Activated CD4-positive, alpha-beta T cell treated with anti-CD3 and anti-CD28 coated beads, Interleukin-2, amount 10 ng/mL, durations not matched to agents 7 days and 5 days (primary cell): Measurements from ENCODE around the gene XAB2. TPM values are rescaled to one million over a fixed set of nuclear protein-coding genes. Genes with fewer than 3 reads are reported as not detected.

ENCODE experiments used
- CTCF ChIA-PET: fragments of 350-600 bp; sonication (Branson Sonifier 250); formaldehyde crosslinking; loops from one replicate; lab custom pipeline; 2021; ENCODE audit warnings: antibody characterized with exemption; lab: Charles Lee
- POLR2A ChIA-PET: fragments of 350-600 bp; sonication (Branson Sonifier 250); formaldehyde crosslinking; loops from one replicate; lab custom pipeline; 2021; ENCODE audit warnings: antibody characterized with exemption; lab: Charles Lee
- DNase-seq: peaks from one replicate; pipeline ENCODE4 v3.0.0-alpha.2; 2020
- H3K27ac Mint-ChIP-seq: one replicate; pipeline ENCODE4 v1.8.0; 2021; ENCODE audit warnings: mild to moderate bottlenecking, moderate library complexity, mixed read lengths
- H3K27me3 Mint-ChIP-seq: one replicate; pipeline ENCODE4 v1.8.0; 2021; ENCODE audit warnings: mixed read lengths
- H3K36me3 Mint-ChIP-seq: one replicate; pipeline ENCODE4 v1.8.0; 2021; ENCODE audit warnings: low read depth, mixed read lengths
- H3K4me1 Mint-ChIP-seq: one replicate; pipeline ENCODE4 v1.8.0; 2021; ENCODE audit warnings: mixed read lengths
- H3K4me3 Mint-ChIP-seq: one replicate; pipeline ENCODE4 v1.8.0; 2021; ENCODE audit warnings: mild to moderate bottlenecking, moderate library complexity, mixed read lengths
- H3K9me3 Mint-ChIP-seq: one replicate; pipeline ENCODE4 v1.8.0; 2021; ENCODE audit warnings: mixed read lengths
- total RNA-seq, 2 experiments: library from RNA; stranded (reverse); gene quantifications; one replicate each; pipeline ENCODE4 v1.2.3, GENCODE V29; 2021

Gene XAB2
- total RNA-seq, 2 experiments from 2014 or later: 46.0 to 50.0 TPM

DNA sequence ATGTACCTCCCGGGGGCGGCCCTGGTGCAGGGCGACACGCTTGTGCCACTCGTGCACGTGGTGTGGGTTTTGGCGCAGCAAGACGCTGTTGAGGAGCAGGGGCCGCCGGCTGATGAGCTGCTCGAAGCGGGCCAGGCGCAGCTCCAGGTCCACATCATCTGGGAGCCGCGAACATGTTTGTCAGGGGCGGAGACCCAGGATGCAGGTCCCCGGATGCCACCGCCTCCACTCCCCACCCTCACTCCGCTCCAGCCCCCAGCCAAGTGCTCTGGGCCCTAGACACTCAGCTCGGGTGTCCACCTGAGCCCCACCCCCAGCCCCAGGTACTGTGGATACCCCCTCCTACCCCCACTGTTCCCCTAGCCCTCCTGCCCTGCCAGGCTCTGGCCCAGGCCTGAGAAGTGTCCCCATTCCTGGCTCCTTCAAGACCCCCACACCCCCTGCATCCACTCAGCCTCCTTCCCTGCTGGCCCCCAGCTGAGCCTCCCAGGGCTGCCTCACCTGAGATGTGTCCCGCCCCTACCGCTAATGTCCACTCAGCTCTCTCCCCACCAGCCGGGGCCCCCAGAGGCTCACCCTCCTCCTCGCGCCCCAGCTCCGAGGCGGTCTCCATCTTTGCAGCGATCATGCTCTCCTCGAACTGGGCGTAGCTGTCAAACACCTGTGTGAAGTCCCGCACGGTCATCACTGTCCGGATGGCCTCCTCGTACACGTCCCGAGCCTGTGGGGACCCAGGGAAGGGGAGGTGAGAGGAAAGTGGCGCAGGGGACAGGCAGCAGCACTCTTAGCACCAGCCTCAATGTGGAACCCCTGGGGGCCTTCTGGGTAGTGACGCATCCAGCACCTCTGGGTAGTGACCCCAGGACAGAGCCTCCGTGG, 5.4 kb downstream of the XAB2 start:
- no peak overlapping the region for H3K27ac Mint-ChIP-seq
- H3K27me3 Mint-ChIP-seq: no peaks in the 10 kb centered on the region
- CTCF ChIA-PET: interaction anchor here (0.6 to 1.0 kb wide), 4 partner anchors 15 to 87 kb away, joined by 3 to 4 read pairs (median 3); no protein-coding TSS in a partner anchor
- H3K36me3 Mint-ChIP-seq: peaks cover 17% of the 10 kb centered on the region
- DNase-seq: no peak
- POLR2A ChIA-PET: no interaction called here
- no peaks in the 10 kb centered on the region for H3K9me3 Mint-ChIP-seq
- no peak overlapping the region for H3K4me3 Mint-ChIP-seq
- H3K4me1 Mint-ChIP-seq: peaks cover 13% of the 10 kb centered on the region

DNA sequence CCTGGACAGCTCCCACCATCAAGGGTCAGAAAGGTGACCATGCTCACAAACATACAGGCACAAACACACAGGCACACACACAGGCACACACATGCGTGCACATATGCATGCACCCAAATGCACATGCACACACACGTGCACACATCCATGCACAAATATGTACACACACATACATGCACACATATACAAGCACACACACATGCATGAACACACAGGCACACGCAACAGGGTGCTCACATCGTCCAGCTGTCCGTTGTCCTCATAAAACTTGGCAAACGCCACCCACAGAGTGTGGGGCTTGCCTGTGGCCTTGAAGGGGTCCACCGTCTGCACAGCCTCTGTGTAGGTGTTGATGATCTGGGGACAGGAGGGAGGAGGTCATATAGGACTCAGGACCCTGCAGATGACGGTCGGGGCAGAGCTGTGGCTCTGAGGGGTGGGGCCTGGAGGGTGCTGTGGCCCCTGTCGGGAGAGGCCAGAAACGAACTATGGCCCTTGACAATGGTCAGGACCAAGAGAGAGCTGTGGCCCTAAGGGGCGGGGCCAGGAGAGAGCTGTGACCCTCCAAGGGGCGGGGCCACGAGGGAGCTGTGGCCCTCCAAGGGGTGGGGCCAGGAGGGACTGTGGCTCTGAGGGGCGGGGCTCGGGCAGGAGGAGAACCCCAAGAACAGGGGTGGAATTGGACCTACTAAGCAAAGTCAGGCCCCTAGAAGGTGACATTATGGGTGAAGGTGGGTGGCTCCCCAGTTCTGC, 6.2 kb downstream of the XAB2 start:
- ChIA-PET CTCF (interaction anchor here (0.6 kb wide), 1 partner anchor 87 kb away, joined by 4 read pairs; no protein-coding TSS in a partner anchor), POLR2A (interaction anchor here (0.6 kb wide), 1 partner anchor 18 kb away, joined by 3 read pairs; no protein-coding TSS in a partner anchor)
- Mint-ChIP-seq H3K27ac (no peak overlapping the region), H3K4me1 (peaks cover 5% of the 10 kb centered on the region), H3K9me3 (no peaks in the 10 kb centered on the region), H3K36me3 (peaks cover 23% of the 10 kb centered on the region), H3K27me3 (no peaks in the 10 kb centered on the region), H3K4me3 (no peak overlapping the region)
- DNase-seq: no peak

DNA sequence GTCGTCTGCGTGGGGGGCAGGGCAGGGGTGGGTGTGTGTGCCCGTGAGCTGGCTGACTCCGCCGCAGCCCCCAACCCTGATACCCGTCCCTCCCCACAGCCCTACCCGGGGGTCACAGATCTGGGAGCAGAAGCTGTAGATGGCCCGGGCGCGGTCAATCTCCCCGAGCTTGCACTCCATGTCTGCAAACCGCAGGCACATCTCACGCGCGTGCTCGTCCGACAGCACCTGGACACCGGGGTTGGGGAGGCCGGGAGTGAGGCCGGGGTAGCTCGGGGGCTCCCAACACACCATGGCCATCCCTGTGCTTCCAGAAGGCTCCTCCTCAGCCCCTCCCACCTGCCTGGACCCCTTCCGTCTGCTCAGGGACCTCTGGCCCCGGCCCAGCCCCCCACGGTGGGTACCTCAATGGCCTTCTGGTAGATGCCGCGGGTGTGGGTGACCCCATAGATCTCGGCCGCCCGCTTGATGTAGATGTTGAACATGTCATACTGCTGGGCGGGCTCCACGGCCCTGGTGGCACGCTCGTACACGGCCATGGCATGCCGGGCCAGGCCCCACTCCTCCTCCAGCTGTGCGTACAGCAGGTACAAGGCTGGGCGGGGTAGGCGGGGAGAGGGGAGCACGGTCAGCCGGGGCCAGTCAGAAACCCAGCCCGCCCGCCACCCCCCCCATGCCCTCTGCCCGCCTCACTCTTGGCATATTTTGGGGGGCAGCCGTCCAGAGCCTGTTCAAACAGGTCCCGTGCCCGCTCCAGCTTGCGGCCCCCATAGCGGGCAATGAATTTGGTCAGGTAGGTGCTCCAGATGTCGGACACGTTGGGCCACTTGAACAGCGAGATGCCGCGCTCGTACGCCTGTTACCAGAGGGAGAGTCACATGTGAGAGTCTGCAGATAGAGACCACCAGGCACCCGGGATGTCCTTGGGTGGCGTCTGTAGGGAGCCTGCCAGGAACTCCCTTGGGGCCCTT, 8.6 kb downstream of the XAB2 start:
- H3K27ac Mint-ChIP-seq: no peak overlapping the region

DNA sequence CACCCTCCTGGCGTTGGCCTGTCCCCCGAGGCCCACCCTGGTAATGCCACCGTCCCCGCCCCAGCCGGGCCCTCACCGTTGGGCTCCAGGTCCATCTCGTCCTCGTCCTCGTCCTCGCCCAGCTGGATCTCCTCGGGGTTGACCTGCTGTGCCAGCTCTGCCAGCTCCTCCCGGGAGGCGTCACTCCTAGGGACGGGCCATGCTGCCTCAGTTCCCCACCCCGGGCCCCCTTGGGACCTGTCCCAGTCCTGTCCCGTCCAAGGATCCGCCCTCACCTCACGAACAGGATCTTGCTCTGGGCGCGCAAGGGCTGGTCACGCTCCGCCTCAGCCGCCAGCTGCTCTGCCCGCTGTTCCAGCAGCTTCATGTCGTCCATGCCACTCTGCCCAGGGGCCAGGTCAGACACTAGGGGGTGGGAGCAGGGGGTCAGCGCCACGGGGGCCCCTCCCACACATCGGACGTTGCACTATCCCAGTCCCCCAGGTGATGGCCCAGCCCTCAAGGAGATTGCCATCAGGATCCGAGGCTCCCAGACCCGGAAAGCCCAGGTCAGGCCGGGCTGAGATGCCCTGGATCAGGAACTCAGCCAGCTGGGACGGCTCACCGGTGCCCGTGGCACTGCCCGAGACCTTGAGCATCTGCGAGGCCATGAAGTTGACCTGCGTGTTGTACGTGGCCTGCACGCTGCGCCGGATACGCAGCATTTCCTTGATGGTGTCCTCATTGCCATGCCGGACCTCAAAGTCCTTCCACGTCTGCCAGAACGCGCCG, 9.5 kb downstream of the XAB2 start:
- Mint-ChIP-seq H3K4me1 (no peaks in the 10 kb centered on the region), H3K27ac (no peak overlapping the region), H3K9me3 (no peaks in the 10 kb centered on the region), H3K4me3 (no peak overlapping the region), H3K27me3 (no peaks in the 10 kb centered on the region), H3K36me3 (peaks cover 20% of the 10 kb centered on the region)
- POLR2A ChIA-PET: no interaction called here
- no peak for DNase-seq
- CTCF ChIA-PET: no interaction called here

More for the DNA sequence above, 8.6 kb downstream of the XAB2 start:
- Mint-ChIP-seq H3K9me3 (no peaks in the 10 kb centered on the region), H3K36me3 (peaks cover 20% of the 10 kb centered on the region), H3K4me1 (no peaks in the 10 kb centered on the region), H3K27me3 (no peaks in the 10 kb centered on the region), H3K4me3 (no peak overlapping the region)
- CTCF ChIA-PET: no interaction called here
- POLR2A ChIA-PET: no interaction called here
- DNase-seq: no peak

GRCh38 chr19:7618771-7619510, 10.4 kb downstream of the XAB2 start:
- POLR2A ChIA-PET: no interaction called here
- H3K4me3 Mint-ChIP-seq: no peak overlapping the region

GRCh38 chr19:7618348-7618747, 11.0 kb downstream of the XAB2 start:
- Mint-ChIP-seq H3K9me3 (no peaks in the 10 kb centered on the region), H3K27me3 (no peaks in the 10 kb centered on the region), H3K4me3 (no peak overlapping the region), H3K4me1 (no peaks in the 10 kb centered on the region), H3K36me3 (peaks cover 20% of the 10 kb centered on the region), H3K27ac (no peak overlapping the region)
- POLR2A ChIA-PET: no interaction called here
- CTCF ChIA-PET: no interaction called here
- no peak for DNase-seq

More at GRCh38 chr19:7618771-7619510, 10.4 kb downstream of the XAB2 start:
- CTCF ChIA-PET: no interaction called here
- H3K36me3 Mint-ChIP-seq: peaks cover 20% of the 10 kb centered on the region
- H3K4me1 Mint-ChIP-seq: no peaks in the 10 kb centered on the region
- no peaks in the 10 kb centered on the region for H3K9me3 Mint-ChIP-seq
- H3K27ac Mint-ChIP-seq: no peak overlapping the region
- no peak for DNase-seq
- H3K27me3 Mint-ChIP-seq: no peaks in the 10 kb centered on the region

- no peak overlapping the region for H3K27ac Mint-ChIP-seq
- no peaks in the 10 kb centered on the region for H3K27me3 Mint-ChIP-seq
- no peak for DNase-seq
- no peaks in the 10 kb centered on the region for H3K9me3 Mint-ChIP-seq
- H3K4me3 Mint-ChIP-seq: no peak overlapping the region
- H3K4me1 Mint-ChIP-seq: no peaks in the 10 kb centered on the region
- CTCF ChIA-PET: interaction anchor here (0.6 kb wide), 1 partner anchor 52 kb away, joined by 3 read pairs; no protein-coding TSS in a partner anchor
- POLR2A ChIA-PET: no interaction called here
- peaks cover 15% of the 10 kb centered on the region for H3K36me3 Mint-ChIP-seq
These were observed 11.6 kb downstream of the XAB2 start for GRCh38 chr19:7617735-7618134.

DNA sequence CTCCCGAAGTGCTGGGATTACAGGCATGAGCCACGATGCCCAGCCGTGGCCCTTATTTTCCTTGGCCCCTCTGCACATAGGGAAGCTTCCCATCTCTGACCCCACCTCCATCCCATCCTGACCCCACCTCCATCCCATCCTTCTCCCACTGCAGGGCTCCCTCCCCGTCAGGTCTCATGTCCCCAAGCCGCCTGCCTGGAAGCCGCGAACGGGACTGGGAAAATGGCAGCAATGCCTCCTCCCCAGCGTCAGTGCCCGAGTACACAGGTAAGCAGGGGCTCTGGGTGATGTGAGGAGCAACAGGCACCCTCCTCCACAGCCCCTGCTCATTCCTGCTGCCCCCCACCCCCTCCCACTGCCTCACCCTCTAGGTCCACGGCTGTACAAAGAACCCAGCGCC, 12.2 kb downstream of the XAB2 start:
- POLR2A ChIA-PET: no interaction called here
- no peaks in the 10 kb centered on the region for H3K9me3 Mint-ChIP-seq

GRCh38 chr19:7614859-7615741, 14.2 kb downstream of the XAB2 start:
- no peaks in the 10 kb centered on the region for H3K27me3 Mint-ChIP-seq
- H3K27ac Mint-ChIP-seq: no peak overlapping the region
- POLR2A ChIA-PET: interaction anchor here (0.5 kb wide), 1 partner anchor 1894 kb away, joined by 5 read pairs; the partner anchor contains the start of gene CATSPERD
- DNase-seq: no peak
- H3K36me3 Mint-ChIP-seq: peaks cover 8% of the 10 kb centered on the region
- H3K4me1 Mint-ChIP-seq: no peaks in the 10 kb centered on the region
- CTCF ChIA-PET: no interaction called here
- no peaks in the 10 kb centered on the region for H3K9me3 Mint-ChIP-seq
- H3K4me3 Mint-ChIP-seq: no peak overlapping the region

More for the DNA sequence above, 12.2 kb downstream of the XAB2 start:
- CTCF ChIA-PET: interaction anchor here (0.6 kb wide), 2 partner anchors 51 to 797 kb away, joined by 3 read pairs; no protein-coding TSS in a partner anchor
- no peaks in the 10 kb centered on the region for H3K4me1 Mint-ChIP-seq
- H3K27ac Mint-ChIP-seq: no peak overlapping the region
- no peak overlapping the region for H3K4me3 Mint-ChIP-seq
- H3K27me3 Mint-ChIP-seq: no peaks in the 10 kb centered on the region
- no peak for DNase-seq
- peaks cover 14% of the 10 kb centered on the region for H3K36me3 Mint-ChIP-seq
